ENCODE data around the gene NLGN3. TPM values are rescaled to one million over a fixed set of nuclear protein-coding genes. Genes with fewer than 3 reads are reported as not detected.
"Not testable (repeated sequence)": the region's sequence is repeated elsewhere in the genome, so short reads cannot be mapped to it uniquely, and the experiment has no call there.

Gene NLGN3
- total RNA-seq, 4 donors from 2014 or later: 0.21 to 0.52 (median 0.43) TPM

GRCh38 chrX:71175531-71175930 lies 30.9 kb downstream of the NLGN3 start:
- intact Hi-C loops (cut with DNase I; ENCODE audit: low total_unique reads): no loop called here
- WGBS, 2 donors: 80 to 83% methylated on average over 5 of the region's 5 CpGs

GRCh38 chrX:71177327-71177726 lies 32.7 kb downstream of the NLGN3 start:
- intact Hi-C loops (cut with DNase I; ENCODE audit: low total_unique reads): no loop called here
- DNase-seq (ENCODE audit: low spot score in 2 of 2): no peak
- WGBS, 2 donors: 39 to 44% methylated on average over 3 of the region's 3 CpGs
- no peak for TF ChIP-seq POLR2A (IDR thresholded peaks at IDR 0.05)
- TF ChIP-seq CTCF (IDR thresholded peaks at IDR 0.05): no peak
- H3K4me3 ChIP-seq (ENCODE audit: low read depth, poor library complexity, severe bottlenecking): no peak overlapping the region

More at GRCh38 chrX:71175531-71175930, 30.9 kb downstream of the NLGN3 start:
- no peak for TF ChIP-seq POLR2A (IDR thresholded peaks at IDR 0.05)
- TF ChIP-seq CTCF (IDR thresholded peaks at IDR 0.05): no peak
- DNase-seq (ENCODE audit: low spot score in 2 of 2): no peak
- no peak overlapping the region for H3K4me3 ChIP-seq (ENCODE audit: low read depth, poor library complexity, severe bottlenecking)

GRCh38 chrX:71178908-71179307 lies 34.3 kb downstream of the NLGN3 start:
- intact Hi-C loops (cut with DNase I; ENCODE audit: low total_unique reads): no loop called here
- no peak overlapping the region for H3K4me3 ChIP-seq (ENCODE audit: low read depth, poor library complexity, severe bottlenecking)
- 0 to 2% methylated on average over 4 of the region's 4 CpGs for WGBS, 2 donors
- TF ChIP-seq CTCF (IDR thresholded peaks at IDR 0.05) (no peak), POLR2A (IDR thresholded peaks at IDR 0.05) (no peak)
- peak in 1 of 2 donors; percentile 25 for DNase-seq (ENCODE audit: low spot score in 2 of 2)

- DNase-seq (ENCODE audit: low spot score in 2 of 2); intact Hi-C loops (cut with DNase I; ENCODE audit: low total_unique reads); H3K4me3 ChIP-seq (ENCODE audit: low read depth, poor library complexity, severe bottlenecking): not testable (repeated sequence)
- 88 to 93% methylated on average over 9 of the region's 9 CpGs for WGBS, 2 donors
These were observed 36.1 kb downstream of the NLGN3 start for GRCh38 chrX:71180579-71181265.

GRCh38 chrX:71181558-71181909 lies 36.9 kb downstream of the NLGN3 start:
- TF ChIP-seq POLR2A (IDR thresholded peaks at IDR 0.05) (no peak), CTCF (IDR thresholded peaks at IDR 0.05) (no peak)
- 1 to 45% methylated on average over 10 of the region's 10 CpGs for WGBS, 2 donors

GRCh38 chrX:71181910-71182799 lies 37.5 kb downstream of the NLGN3 start:
- TF ChIP-seq POLR2A (IDR thresholded peaks at IDR 0.05): peak in 1 of 2 donors; percentile 13
- TF ChIP-seq CTCF (IDR thresholded peaks at IDR 0.05): no peak
- intact Hi-C loops (cut with DNase I; ENCODE audit: low total_unique reads): no loop called here
- peak overlapping the region; percentile 9 for H3K4me3 ChIP-seq (ENCODE audit: low read depth, poor library complexity, severe bottlenecking)
- DNase-seq (ENCODE audit: low spot score in 2 of 2): peak; percentile 89 to 94
- 1 to 32% methylated on average over 42 of the region's 42 CpGs for WGBS, 2 donors

More at GRCh38 chrX:71181558-71181909, 36.9 kb downstream of the NLGN3 start:
- H3K4me3 ChIP-seq (ENCODE audit: low read depth, poor library complexity, severe bottlenecking): peak overlapping the region; percentile 9
- intact Hi-C loops (cut with DNase I; ENCODE audit: low total_unique reads): no loop called here
- peak in 1 of 2 donors; percentile 17 for DNase-seq (ENCODE audit: low spot score in 2 of 2)

Measured in lower leg skin (tissue), 4 donors.